DMS79 treated with DMSO at 0.1 percent for 48 hours (cell line): ENCODE results near the gene CASK.

Source experiments
- DNase-seq: peaks from one replicate; lab custom pipeline; 2025; lab: John Stamatoyannopoulos, UW

CASK gene, protein sequence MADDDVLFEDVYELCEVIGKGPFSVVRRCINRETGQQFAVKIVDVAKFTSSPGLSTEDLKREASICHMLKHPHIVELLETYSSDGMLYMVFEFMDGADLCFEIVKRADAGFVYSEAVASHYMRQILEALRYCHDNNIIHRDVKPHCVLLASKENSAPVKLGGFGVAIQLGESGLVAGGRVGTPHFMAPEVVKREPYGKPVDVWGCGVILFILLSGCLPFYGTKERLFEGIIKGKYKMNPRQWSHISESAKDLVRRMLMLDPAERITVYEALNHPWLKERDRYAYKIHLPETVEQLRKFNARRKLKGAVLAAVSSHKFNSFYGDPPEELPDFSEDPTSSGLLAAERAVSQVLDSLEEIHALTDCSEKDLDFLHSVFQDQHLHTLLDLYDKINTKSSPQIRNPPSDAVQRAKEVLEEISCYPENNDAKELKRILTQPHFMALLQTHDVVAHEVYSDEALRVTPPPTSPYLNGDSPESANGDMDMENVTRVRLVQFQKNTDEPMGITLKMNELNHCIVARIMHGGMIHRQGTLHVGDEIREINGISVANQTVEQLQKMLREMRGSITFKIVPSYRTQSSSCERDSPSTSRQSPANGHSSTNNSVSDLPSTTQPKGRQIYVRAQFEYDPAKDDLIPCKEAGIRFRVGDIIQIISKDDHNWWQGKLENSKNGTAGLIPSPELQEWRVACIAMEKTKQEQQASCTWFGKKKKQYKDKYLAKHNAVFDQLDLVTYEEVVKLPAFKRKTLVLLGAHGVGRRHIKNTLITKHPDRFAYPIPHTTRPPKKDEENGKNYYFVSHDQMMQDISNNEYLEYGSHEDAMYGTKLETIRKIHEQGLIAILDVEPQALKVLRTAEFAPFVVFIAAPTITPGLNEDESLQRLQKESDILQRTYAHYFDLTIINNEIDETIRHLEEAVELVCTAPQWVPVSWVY

DNA sequence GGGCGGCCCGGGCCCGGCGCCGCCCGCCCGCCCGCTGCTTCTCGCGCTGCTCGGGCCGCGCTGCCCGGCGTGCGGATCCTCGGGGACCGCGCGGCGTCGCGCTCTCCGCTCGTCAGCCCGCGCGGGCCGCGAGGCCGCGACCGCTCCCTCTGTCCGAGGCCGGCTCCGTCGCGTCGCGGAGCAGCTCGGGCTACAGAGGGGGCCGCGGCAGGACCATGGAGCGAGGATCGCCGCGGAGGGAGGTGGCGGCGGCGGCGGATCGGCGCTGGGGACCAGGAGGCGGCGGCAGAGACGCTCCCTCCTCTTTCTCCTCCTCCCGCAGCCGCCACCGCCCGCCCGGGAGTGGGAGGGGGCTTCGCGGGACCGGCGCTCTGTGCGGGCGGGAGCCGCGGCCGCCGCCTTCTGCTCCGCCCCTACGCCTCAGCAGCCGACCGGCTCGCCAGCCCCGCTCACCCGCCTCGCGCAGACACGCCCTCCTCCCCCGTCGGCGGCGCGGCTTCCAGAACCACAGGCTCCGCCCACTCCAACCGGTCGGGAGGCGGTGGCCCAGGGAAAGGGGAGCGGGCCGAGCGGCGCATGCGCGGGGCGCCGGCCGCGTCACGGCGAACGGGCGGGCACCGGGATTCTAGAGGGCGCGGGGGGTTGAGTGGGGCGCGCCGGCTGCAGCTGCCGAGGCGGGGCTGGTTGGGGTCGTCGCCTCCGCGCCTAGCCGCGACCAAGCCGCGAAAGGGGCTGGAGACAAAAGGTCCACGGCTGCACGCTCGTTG, at the start of gene CASK:
TSS of gene CASK (minus strand) at position 344 of the 767 bp plus-strand sequence. CDS start 566 bp downstream, outside the sequence.
- peak; percentile 51 for DNase-seq

DNA sequence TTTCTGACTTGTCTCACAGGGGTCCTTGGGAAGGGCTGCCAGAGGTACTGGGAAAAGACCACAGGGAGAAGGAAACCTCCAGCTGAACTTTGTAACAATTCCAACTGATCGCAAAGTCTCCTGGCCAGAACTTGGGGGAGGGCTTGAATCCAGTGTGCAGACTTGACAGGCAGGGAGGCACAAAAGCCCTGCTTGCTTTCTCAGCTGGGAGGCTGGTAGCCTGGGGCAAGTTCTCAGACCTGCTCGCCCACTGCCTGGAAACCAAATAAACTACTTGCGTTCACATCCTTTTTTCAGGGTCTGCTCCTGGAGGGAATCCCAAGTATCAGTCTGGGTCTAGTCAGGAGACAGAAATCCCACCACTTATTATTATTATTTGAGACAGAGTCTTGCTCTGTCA, 48.0 kb upstream of the CASK start:
- DNase-seq, result no peak

DNA sequence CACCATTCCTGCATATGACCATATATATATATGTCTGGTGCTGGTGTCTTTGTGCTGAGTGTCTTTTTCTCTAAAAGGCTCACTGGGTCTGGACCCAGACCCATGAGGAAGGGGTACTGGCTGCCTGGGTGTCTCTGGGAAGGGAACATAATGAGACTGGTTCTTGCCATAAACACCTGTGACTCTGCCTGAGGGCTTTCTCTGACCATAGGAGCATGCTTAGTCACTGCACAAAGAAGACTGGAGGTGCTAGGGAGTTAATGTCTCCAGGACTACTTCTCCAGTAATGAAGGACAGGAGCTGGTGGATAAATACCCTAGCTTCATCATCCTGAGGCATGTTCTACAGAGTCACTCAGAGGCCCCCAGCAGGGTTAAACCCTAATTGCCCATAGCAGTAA, 47.1 kb upstream of the CASK start:
- DNase-seq, result no peak

DNA sequence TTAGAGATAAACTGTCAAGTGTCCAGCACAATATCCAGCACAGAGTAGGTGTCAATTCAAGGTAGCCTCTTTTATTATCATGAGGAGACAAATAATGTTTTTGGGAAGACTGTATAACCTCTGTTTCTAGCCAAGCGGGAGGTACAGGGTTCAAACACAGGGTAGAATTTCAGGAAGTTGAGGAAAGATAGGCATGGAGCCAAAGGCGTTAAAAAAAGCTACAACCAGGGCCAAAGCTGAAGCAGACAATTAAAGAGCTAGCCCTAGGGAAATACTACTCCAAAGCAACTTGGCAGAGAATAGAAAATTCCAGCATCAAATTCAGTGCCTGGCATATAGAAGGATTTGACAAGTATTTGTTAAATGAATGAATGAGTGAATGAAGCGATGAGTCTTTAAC, 40.0 kb upstream of the CASK start:
- DNase-seq, result no peak

DNA sequence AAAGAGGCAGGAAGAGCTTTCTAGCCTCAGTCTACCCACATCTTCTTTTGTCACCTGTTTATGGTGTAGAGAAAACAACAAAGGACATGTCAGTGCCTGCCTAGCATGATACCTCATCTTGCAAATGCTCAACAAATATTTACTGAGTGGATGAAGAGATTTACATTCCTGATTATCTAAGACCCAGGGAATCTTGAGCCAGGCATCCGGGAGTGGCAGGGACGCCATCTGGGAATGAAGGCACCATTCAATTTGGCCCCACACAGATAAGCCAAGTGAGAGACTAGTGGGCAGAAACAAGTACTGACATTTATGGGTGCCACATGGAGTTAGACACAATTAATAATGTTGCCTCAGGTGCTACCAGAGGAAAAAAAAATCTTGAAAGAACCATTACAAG, 36.8 kb upstream of the CASK start:
- DNase-seq, result no peak

DNA sequence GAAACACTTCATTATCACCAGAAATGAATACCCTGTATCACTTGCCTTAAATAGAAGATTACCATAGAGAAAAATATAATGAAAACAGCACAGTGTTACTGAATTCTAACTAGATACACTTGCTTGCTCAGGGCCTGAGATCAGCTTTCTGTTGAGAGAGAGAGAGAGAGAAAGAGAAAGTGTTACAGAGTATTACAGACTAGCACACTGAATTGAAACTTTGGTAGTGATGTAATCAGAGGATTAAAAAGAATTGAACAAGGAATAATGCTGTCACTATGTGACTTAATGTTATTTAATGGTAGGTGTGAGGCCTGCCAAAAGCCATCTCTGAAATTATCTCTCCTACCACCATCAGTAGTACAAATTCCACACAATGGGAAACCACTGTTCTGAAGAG, 35.5 kb upstream of the CASK start:
- no peak for DNase-seq

DNA sequence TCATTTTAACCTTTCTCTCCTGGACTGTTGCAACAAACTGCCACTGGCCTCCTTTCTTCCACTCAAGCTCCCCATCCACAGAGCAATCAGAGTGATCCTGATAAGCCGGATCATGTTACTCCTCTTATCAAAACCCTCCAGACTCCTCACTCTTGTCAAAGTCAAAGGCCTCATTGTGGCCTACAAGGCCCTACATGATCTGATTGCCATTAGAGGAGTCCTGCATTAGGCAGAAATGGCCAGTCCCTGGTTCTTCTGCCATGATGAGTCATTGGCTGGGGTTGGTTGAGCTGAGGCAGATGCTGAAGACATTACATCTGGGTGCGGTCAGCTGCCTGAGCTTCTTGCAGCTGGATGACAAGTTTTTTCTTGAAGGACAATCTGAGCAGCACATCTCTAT, 32.7 kb upstream of the CASK start:
- no peak for DNase-seq

DNA sequence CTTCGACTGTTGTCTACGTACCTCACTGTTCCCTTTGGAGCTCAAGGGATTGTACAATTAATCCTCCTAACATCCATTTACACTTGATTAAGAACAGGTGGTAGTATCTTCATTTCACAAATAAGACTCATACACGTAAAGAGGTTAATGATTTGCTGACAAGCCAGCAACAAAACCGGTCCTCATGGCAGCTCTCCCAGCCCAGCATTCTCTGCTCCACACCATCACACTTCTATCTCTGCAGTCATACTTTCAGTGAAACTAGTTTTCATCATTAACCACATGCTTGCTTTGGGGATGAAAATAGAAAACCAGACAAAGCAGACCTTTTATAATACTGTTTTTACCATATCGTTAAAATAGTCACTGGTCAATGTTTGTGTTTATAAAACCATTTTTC, 28.7 kb upstream of the CASK start:
- no peak for DNase-seq

DNA sequence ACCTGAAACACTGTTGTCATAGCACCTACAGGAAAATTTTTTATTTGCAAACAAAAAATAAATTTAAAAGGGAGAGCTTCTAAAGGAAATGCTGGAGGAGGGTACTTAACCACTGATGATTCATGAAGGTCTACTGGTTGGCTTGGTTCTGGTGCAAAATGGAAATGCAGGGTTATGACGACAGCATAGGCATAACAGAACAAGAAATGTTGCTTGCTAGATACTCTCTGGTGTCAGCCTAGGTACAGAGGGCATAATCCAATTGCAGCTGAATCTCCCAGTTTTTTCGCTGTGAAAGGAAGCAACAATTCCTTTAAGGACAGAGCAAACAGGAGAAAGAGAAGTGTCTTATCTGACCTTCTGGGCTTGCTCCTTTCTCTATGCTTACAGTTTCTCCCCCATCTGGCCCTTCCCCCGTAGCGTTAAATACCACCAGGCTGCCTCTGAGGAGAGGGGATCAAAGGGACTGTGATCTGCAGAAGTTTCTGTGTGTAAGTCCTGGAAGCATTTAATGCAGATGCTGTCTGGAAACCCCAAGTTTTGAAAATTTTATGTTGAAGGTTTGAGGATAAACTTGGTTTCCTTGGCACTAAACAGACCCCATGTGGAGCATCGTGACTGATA, 23.7 kb upstream of the CASK start:
- no peak for DNase-seq

DNA sequence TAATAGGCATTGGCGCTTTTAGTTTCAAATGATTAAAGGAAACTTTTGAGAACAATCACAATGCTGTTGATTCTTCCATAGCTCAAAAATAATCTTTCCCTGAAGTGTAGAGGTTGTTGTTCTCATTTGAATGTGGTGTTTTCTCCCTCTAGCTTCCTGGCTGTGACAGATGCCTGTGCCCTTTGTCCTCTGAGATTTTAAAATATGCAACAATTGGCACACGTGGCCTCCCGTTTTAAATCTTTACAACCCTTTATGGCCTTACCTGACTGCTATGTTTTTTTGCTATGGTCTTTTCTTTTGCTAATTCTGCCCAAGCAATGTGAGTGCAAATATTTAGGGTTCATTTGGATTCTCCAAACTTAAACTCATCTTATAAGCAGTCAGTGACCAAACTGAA, 22.9 kb upstream of the CASK start:
- DNase-seq, result no peak

DNA sequence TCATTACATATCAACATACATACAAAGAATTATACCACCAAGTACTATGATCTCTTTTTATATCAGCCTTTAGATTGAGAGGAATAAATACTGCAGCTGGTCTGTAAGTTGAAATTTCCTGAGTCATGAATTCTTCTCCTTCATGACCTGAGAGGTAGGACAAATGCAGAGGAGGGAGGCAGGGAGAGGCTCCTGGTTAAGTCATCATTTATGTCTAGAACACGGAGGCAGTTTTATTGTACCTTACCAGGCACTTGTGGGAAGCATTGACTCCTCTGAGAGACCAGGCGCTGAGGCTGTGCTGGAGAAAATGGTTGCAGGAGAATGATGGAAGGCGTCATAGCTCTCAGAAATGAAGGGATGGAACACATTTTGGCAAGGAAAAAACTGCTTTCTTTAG, 12.5 kb upstream of the CASK start:
- no peak for DNase-seq

DNA sequence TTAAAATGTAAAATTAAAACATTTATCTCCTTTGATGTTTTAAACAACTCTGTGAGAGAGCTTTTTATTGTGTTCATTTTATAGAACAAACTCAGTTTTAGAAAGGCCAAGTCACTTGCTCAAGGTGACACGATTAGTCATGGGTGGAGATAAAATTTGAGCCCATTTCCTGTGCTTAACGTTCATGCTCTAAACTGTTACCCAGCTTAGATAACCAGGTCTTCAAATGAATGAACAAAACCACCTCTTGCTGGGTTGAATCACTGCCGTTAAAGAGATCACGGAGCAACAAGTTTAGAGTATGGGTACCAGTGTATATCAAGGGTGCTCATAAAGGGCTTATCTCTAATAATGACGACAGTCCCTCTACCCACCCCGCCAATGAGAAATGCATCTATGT, 10.2 kb upstream of the CASK start:
- no peak for DNase-seq

DNA sequence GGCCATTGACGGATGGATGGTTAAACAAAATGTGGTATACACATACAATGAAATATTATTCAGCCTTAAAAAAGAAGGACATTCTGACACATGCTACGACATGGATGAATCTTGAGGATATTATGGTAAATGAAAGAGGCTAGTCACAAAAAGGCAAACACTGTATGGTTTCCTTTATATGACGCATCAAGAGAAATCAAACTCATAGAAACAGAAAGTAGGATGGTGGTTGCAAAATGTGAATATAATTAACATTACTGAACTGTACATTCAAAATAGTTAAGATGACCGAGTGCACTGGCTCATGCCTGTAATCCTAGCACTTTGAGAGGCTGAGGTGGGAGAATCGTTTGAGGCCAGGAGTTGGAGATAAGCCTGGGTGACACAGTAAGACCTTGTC, 9.5 kb upstream of the CASK start:
- no peak for DNase-seq

DNA sequence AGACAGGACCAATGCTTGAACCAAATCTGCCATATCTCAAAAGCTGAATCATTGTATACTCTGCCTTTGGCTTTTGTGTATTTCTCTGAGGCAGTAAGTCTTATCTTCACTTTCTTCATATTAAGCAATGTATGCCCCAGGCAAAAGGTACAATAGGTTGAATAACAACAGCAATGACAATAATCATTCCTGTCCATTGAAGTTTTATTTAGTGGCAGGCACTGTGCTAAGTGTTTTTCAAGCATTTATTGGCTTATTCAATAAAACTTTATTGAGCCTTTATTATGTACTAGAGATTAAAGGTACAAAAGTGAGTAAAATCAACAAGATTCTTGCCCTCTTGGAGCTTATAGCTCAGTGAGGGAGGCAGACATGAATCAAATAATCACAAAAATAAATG, 8.2 kb upstream of the CASK start:
- no peak for DNase-seq

DNA sequence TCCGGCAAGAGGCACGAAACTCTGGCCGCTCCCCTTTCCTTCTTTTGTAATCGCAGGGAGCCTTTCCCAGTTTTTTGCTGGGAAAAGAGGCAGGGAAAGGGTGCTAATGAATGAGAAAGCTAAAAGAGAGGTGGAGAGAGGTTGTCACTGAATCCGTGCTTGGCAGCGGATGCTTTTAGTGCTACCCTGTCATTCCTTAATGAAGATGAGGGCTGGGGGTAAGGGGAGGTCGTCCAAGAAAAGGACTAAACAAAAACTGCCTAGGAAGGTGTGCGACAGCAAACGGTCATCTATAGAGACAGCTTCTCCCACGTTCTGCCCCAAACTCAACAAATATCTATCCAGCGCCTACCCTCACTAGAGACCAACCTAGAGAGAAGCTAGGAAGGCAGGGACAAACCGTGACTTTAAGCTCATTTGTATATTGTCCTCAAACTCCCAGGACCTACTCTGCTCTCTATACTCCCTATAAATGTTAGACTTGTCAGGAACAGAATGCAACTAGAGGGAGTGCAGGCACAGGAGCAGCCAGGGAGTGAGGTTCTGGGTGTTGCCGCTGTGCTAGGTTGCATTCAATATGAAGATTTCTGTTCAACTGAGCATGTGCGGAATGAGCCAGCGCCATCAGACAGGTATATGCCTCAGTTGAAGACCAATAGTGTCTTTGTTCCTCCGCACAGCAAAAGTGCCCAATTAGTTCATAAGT, 777 bp upstream of the CASK start:
- peak; percentile 26 for DNase-seq

DNA sequence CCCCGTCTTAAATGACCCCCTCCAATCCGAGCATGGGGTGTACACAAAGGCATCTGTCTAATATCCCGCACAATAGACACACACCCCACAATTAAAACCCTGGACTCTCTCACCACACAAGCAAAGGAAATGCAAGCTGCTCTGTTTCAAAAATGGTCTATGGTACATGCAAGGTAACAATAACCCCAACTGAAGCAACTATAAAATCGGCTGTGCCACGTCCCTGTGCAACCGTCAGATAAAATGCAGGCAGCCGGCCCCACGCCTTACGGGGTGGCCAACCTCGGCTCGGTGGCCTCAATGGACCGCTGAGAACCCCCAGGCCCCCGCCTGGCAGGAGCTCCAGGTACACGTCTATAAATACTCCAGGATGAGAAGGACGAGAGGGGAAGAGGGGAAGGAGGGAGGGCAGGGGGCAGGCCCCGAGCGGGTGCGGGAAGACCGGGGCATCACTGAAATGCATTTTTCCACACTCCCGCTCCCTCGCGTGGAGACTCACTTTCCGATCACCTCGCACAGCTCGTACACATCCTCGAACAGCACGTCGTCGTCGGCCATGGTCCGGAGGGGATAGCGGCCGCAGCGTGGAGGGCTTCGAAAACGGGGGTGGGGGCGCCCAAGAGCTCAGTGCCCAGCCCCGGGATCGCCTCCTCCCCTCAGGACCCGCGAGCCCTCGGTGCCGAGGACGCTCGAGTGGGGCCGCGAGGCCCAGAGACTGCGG, 763 bp downstream of the CASK start:
- DNase-seq, result no peak

DNA sequence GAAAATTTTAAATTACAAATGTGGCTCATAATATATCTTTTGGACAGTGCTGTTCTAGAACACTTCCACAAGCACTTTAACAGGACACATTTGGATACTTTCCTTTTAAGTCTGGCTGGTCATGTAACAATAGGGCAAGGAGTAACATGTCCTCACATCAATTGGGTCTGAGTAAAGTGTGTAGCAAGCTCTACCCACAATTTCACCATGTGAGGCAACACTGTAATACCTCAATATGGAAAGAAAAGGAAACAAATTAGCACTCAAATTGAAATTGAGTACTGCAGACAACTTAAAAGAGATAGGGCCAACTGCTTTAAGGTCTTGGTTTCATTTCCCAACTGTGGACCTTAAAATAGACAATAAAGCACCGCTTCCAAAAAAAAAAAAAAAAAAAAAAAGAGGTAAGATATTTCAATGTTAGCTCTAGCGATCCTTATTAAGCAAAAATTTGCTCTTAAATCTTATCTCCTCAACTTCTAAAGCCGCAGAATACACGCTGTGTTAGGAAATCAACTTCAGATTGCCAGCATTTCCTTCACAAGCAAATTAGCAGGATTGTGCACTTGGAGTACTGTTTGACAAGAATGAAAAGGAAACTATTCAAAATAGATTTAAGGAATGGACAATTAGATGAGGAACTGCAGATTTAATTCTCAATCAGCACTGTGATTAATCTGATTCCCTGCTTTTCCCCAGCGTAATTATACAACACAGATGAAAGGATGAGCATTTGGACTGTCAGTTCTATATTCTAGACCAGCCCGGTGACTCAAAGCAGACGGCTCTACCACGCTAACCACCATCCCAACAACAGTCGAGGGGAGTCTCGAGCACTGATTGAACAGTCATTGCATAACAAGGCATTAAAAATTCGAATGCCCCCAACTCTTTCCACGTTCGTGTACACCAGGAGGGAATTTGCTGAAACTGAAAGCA, 1.6 kb downstream of the CASK start:
- peak; percentile 4 for DNase-seq

DNA sequence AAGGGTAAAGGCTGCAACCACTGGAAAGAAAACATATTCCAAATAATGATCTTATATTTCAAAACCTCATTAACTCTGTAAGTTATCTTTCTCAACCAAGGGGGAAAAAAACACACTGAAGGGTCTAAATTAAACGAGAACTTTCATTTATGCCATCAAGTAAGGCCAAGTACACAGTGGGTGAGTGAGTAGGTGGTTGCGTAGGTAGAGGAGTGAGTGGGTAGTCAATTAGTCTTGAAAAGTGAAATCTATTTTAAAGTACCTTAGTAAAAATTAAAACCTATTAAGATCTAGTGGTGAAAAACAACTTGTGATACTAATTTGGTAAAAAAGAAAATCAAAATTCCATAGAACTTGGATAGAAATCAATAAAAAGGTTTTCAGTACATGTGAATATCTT, 3.5 kb downstream of the CASK start:
- DNase-seq, result no peak

DNA sequence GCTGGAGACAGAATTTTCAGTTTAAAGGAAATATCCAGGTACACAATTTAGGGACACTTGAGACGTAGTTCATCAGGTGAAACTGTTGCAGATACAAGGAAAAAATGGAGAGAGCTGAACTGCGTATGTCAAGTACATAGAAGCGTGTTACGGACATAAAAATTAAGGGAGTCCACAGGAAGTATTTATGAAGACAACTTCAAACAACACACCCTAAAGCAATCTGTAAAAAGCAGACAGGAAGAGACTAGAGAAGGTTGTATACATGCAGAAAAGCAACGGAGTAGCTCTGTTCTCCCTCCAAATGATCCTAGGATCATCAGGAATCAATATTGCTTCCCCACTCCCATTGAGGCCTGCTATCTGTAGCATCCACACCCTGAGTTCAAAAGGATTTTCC, 5.8 kb downstream of the CASK start:
- no peak for DNase-seq

DNA sequence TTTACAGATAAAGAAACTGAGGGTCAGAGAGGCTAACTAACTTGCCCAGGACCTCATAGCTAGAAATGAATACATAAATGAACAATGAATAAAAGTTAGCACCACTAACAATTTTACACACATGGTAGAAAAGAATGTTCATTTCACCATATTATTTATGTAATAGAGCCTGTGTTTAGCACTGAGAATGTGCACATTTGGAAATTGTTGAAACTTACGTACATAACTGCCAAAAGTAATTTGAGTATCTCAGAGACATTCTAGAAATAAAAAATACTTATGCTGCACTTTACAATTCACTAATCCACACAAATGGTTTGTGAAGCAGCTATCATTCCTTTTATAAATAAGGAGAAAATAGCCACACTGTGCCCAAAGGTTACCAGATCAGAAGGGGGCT, 9.9 kb downstream of the CASK start:
- DNase-seq, result no peak
